Ureter (tissue), 1 donor: ENCODE data around the gene EPHA1. TPM values are rescaled to one million over a fixed set of nuclear protein-coding genes. Genes with fewer than 3 reads are reported as not detected.

Experiments used
- DNase-seq: peaks from one replicate; pipeline ENCODE4 v3.0.0-alpha.2; 2020; ENCODE audit warnings: low spot score
- total RNA-seq: library from RNA; stranded (reverse); gene quantifications from one replicate; pipeline ENCODE4 v1.2.4, GENCODE V29; 2023
- donor health status: DM: yes; HTN: yes; CAD: no.

EPHA1 gene
- 24.9 TPM for total RNA-seq

- DNase-seq: no peak
Observed at GRCh38 chr7:143408686-143409561, at the start of gene EPHA1. Gene EPHA1, minus strand, starts transcription at chr7:143408856. Its CDS starts 51 bp downstream, at chr7:143408805.

GRCh38 chr7:143458263-143458662, 49.6 kb upstream of the EPHA1 start:
- no peak for DNase-seq

DNA sequence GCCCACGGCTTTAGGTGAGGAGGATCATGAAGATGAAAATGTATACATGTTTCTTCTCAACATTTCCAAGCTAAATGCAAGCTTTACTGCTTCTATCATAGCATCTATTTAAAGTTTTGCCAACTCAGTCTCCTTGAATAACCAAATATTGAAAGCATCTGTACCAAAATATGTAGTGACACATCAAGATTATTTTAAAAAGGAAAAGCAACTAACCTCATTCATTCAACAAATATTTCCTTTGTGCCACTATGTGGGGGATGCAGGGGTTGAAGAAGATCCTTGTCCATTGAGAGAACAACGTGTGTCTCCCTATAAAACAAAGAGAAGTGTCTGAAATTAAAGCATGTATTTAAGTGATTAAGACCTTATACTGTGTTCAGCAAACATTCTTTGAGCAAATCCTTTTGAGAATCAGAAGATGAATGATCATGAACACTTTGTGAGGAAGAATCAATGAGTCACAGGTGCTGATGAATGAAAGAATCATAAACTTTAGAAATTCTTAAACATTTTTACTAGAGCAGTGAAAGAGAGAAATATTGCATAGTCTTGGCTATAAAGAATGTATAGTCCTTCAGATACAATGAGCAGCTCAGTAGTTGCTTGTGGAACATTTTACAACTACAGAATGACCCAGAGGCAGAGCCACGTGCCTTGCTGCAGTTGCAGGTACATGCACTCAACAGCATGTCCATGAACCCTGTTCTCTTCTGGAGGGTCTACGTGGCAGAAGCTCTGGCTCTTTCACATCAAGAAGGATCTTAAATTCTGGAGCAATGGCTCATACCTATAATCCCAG, 48.5 kb upstream of the EPHA1 start:
- DNase-seq: no peak

GRCh38 chr7:143455942-143456341, 47.3 kb upstream of the EPHA1 start:
- no peak for DNase-seq

- DNase-seq: no peak
Observed at GRCh38 chr7:143455491-143455890, 46.8 kb upstream of the EPHA1 start.

- DNase-seq: no peak
Observed at GRCh38 chr7:143454091-143454680, 45.5 kb upstream of the EPHA1 start.

- no peak for DNase-seq
Observed at GRCh38 chr7:143452495-143452894, 43.8 kb upstream of the EPHA1 start.

DNA sequence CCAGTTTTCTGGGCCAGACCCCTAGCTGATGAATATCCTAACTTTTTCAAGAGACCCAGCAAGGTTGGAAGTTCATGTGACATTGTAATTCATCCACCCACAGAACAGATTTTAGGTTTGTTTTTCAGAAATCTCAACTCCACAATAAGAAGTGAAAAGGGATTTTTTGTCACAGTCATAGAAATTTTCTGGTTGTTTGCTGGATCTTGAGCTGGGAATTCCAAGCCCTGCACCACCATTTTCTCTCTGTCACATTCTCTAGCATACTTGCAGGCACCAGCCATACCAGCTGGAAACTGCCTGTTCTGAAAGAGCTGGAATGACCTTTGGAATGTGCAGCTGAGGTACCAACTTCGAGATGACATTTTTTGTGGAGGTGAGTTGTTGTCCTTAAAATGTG, 43.1 kb upstream of the EPHA1 start:
- no peak for DNase-seq

GRCh38 chr7:143451122-143451521, 42.5 kb upstream of the EPHA1 start:
- DNase-seq: no peak

DNA sequence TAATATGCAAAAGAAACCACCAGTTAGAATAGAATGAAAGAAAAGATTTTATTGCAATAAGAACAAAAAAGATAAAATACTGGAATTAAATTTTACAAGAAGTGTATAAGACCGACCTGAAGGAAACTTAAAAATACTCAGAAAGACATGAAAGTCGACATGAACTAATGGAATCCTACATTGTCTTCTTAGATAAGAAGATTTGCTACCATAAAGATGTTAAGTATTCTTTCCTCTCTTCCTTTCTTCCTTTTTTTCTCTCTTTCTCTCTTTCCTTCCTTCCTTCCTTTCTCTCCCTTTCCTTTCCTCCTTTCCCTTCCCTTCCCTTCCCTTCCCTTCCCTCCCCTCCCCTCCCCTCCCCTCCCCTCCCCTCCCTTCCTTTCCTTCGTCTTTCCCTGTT, 41.1 kb upstream of the EPHA1 start:
- DNase-seq: no peak

DNA sequence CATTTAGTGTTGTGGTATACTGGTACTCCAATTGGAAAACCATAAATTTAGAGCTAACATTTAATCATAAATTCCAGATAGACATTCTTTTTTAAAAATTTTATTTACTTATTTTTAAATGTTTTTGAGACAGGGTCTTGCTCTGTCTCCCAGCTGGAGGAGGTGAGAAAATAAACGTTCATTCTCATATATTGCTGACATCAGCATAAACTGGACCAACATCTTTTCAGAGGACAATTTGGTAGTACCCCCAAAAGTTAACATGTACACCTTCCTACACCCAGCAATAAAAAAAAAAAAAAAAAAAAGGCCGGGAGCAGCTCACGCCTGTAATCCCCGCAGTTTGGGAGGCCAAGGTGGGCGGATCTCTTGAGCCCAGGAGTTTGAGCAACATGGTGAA, 39.8 kb upstream of the EPHA1 start:
- DNase-seq: no peak

GRCh38 chr7:143447466-143447865, 38.8 kb upstream of the EPHA1 start:
- DNase-seq: no peak

GRCh38 chr7:143444785-143445184, 36.1 kb upstream of the EPHA1 start:
- no peak for DNase-seq

DNA sequence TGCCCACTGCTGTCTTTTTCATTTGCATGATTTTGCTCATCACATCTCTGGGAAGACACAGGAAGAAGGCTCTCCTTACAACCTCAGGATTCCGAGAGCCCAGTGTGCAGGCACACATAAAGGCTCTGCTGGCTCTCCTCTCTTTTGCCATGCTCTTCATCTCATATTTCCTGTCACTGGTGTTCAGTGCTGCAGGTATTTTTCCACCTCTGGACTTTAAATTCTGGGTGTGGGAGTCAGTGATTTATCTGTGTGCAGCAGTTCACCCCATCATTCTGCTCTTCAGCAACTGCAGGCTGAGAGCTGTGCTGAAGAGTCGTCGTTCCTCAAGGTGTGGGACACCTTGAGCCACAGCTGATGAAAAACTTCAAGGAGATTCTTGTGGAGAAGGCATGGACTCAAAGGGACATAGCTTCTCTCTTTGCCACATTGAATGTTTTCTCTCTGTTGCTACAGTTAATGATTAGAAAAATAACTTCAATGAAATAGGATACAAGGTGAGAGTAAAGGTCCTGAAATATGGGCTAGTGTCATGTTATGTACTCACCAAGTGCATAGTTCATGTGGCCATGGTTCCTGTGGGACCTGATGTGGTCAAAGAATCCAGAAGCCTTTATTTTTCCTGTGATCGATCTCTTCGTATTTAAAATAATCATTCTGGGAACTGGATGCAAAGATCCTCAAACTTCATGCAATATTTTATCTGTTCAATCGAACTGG, 35.6 kb upstream of the EPHA1 start:
- DNase-seq: no peak

GRCh38 chr7:143443153-143443552, 34.5 kb upstream of the EPHA1 start, which contains the start of gene TAS2R60:
Gene TAS2R60, plus strand, starts transcription at chr7:143443453. Its CDS starts 0 bp downstream, at chr7:143443453.
- DNase-seq: no peak

DNA sequence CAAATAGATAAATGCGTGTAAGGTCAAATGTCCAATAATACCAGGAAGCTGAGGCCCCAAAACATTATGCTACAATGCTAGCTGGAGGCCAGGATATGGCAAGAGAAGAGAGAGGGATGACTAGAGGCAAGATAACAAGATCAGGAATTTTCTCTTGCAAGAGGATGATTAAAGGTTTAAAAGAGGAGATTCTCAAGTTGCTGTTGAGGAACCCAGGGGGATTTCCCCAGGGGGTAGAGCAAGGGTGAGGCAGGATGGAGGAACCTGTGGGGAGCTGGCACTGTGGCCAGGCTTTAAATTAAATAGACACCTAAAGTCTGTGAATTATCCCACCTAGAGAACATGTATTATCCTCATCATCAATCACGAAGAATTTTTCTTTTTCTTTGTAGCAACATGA, 31.2 kb upstream of the EPHA1 start:
- DNase-seq: no peak

- no peak for DNase-seq
Observed at GRCh38 chr7:143437578-143437977, 28.9 kb upstream of the EPHA1 start.

DNA sequence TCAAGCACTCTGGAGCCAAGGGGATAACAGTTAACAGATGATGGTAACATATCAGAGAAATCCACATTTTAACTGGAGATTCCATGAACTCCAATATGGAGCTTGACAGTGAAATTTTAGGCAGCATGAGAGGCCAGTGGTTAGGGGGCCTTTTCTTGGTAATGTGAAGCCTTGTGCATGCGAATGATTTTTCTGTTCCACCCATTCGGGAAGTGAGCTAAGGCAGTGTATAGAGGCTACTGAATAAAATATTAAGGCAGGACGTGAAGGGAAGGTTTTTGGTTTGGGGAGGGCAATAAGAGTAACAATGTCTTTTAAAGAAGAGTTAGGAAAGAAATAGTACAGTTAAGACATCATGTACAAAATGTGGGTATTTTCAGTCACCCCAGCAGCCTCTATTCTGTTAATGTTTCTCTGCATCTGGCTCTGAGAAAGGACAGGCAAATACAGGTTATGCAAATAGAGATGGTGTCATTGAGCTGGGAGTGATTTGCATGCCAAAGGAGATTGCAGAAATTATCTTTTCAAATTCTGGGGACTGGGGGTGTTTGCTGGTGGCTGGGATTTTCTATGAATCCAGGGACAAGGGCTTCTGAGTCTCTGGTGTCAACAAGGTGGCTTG, 27.8 kb upstream of the EPHA1 start:
- DNase-seq: no peak

- no peak for DNase-seq
Observed at GRCh38 chr7:143435266-143435665, 26.6 kb upstream of the EPHA1 start.

DNA sequence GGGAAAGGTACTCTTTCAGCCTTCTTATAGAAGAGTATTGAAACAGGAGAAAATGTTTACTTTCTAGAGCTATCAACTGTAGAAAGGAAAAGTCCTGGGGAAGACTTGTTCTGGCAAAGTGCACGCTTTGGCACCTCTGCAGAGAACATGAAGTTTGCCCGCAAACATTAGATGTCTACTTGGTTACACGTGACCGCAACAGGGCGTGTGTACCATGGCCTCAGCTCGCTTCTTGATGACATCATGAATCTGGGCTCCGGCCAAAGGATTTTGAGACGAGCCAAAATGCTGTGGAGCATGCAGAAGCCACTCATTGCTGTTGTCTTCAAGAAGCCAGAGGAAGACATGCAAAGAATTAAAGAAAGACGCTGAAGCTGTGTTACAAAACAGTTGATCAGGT, 26.0 kb upstream of the EPHA1 start:
- peak; percentile 60 for DNase-seq

GRCh38 chr7:143433759-143434158, 25.1 kb upstream of the EPHA1 start:
- no peak for DNase-seq
